H1 (cell line): Measurements from ENCODE around the gene RNASEH2C. TPM values are rescaled to one million over a fixed set of nuclear protein-coding genes. Genes with fewer than 3 reads are reported as not detected.
A peak's percentile ranks its signal among the peaks of the same experiment; 100 is the strongest.

Experiments
- CTCF ChIA-PET: fragments of 300-600 bp; sonication (Branson Sonifier 250); formaldehyde crosslinking; loops from one replicate; lab custom pipeline; 2021; ENCODE audit not compliant: partially characterized antibody; lab: Charles Lee
- POLR2A ChIA-PET: fragments of 300-600 bp; sonication (Branson Sonifier 250); formaldehyde crosslinking; loops from one replicate; lab custom pipeline; 2021; ENCODE audit warnings: inconsistent platforms; ENCODE audit not compliant: partially characterized antibody; lab: Charles Lee
- DNase-seq, 2 experiments: peaks; one replicate each; pipeline versions ENCODE4 v3.0.0 to v3.0.0-alpha.2; 2010 to 2022; ENCODE audit warnings: low spot score in 2 of 2, low read depth in 1 of 2, mixed read lengths in 1 of 2
- FAIRE-seq: peaks from 2 replicates; lab custom pipeline; 2011; peaks lifted over from hg19 to GRCh38; lab: Jason Lieb, UNC
- H2AFZ ChIP-seq: 2 replicates; pipeline ENCODE4 v1.8.1; 2012; ENCODE audit warnings: low read length, inconsistent platforms
- H2AK5ac ChIP-seq: 2 replicates; pipeline ENCODE4 v1.6.1; 2013; ENCODE audit warnings: low read depth, low read length
- H2BK120ac ChIP-seq: replicated peaks from 2 replicates; pipeline ENCODE3; 2013; ENCODE audit warnings: low read depth, low read length, inconsistent platforms
- H2BK12ac ChIP-seq: 2 replicates; pipeline ENCODE4 v1.6.1; 2013; ENCODE audit warnings: low read depth, low read length
- H2BK15ac ChIP-seq: 2 replicates; pipeline ENCODE4 v1.6.1; 2013; ENCODE audit warnings: low read length
- H2BK20ac ChIP-seq: 2 replicates; pipeline ENCODE4 v1.6.1; 2013; ENCODE audit warnings: low read length
- H2BK5ac ChIP-seq: 2 replicates; pipeline ENCODE4 v1.6.1; 2013; ENCODE audit warnings: low read depth, low read length
- H3K14ac ChIP-seq: 2 replicates; pipeline ENCODE4 v1.6.1; 2013; ENCODE audit warnings: inconsistent platforms; ENCODE audit not compliant: insufficient read length
- H3K18ac ChIP-seq: 2 replicates; pipeline ENCODE4 v1.6.1; 2013; ENCODE audit warnings: low read length; ENCODE audit errors: extremely low read depth
- H3K23ac ChIP-seq: 2 replicates; pipeline ENCODE4 v1.6.1; 2013; ENCODE audit warnings: inconsistent platforms; ENCODE audit not compliant: insufficient read length
- H3K23me2 ChIP-seq: 2 replicates; pipeline ENCODE4 v1.6.1; 2013; ENCODE audit warnings: low read depth, low read length
- H3K27ac ChIP-seq: 2 replicates; pipeline ENCODE4 v1.6.1; 2011; ENCODE audit warnings: low read depth, low read length, inconsistent platforms
- H3K27me3 ChIP-seq, 4 experiments: replicated peaks in 1 of 4; 1 replicate in 1 of 4; 2 replicates in 3 of 4; pipeline versions ENCODE4 v1.6.1 to v1.8.1; 2011 to 2013; ENCODE audit warnings: low read length in 3 of 4, mild to moderate bottlenecking in 3 of 4, inconsistent platforms in 2 of 4, mixed read lengths in 2 of 4, moderate library complexity in 1 of 4; ENCODE audit not compliant: control insufficient read depth in 3 of 4, insufficient read depth in 3 of 4; ENCODE audit errors: extremely low read depth in 1 of 4
- H3K36me3 ChIP-seq, 4 experiments: 2 replicates each; pipeline versions ENCODE4 v1.6.1 to v1.8.1; 2011 to 2013; ENCODE audit warnings: mild to moderate bottlenecking in 4 of 4, low read length in 3 of 4, moderate library complexity in 2 of 4, control low read depth in 1 of 4, inconsistent platforms in 1 of 4; ENCODE audit not compliant: insufficient read depth in 4 of 4, control insufficient read depth in 2 of 4
- H3K4ac ChIP-seq: replicated peaks from 2 replicates; pipeline ENCODE3; 2013; ENCODE audit warnings: low read length, low read depth, mixed read lengths, inconsistent platforms; ENCODE audit not compliant: insufficient read length
- H3K4me1 ChIP-seq, 4 experiments: replicated peaks in 1 of 4; 1 replicate in 1 of 4; 2 replicates in 3 of 4; pipeline versions ENCODE4 v1.6.1 to v1.8.1; 2011 to 2013; ENCODE audit warnings: low read length in 3 of 4, inconsistent platforms in 2 of 4, mixed read lengths in 1 of 4; ENCODE audit not compliant: insufficient read depth in 4 of 4, control insufficient read depth in 3 of 4
- H3K4me2 ChIP-seq, 2 experiments: 2 replicates each; pipeline versions ENCODE4 v1.6.1 to v1.8.1; 2011 to 2013; ENCODE audit warnings: low read depth in 2 of 2, low read length in 2 of 2, control low read depth in 1 of 2, inconsistent platforms in 1 of 2, mild to moderate bottlenecking in 1 of 2; ENCODE audit not compliant: insufficient read depth in 1 of 2
- H3K4me3 ChIP-seq, 4 experiments: fragments of 200-600, 300-600 bp in 1 of 4; sonication (generic), shearing (Covaris generic), sonication (Bioruptor Twin) in 1 of 4; 2 replicates each; pipeline versions ENCODE4 v1.5.1 to v1.8.1; 2011 to 2016; ENCODE audit warnings: low read length in 4 of 4, low read depth in 3 of 4, control low read depth in 2 of 4, inconsistent platforms in 2 of 4, mild to moderate bottlenecking in 2 of 4, mixed read lengths in 1 of 4, moderate library complexity in 1 of 4; ENCODE audit not compliant: insufficient read depth in 2 of 4; ENCODE audit errors: extremely low read depth in 1 of 4
- H3K56ac ChIP-seq: replicated peaks from 2 replicates; pipeline ENCODE3; 2013; ENCODE audit warnings: low read depth, mild to moderate bottlenecking, mixed read lengths, low read length, inconsistent platforms; ENCODE audit not compliant: insufficient read length
- H3K79me1 ChIP-seq: 2 replicates; pipeline ENCODE4 v1.6.1; 2013; ENCODE audit warnings: low read depth, low read length, control low read depth
- H3K79me2 ChIP-seq, 2 experiments: 2 replicates each; pipeline versions ENCODE4 v1.6.1 to v1.8.1; 2012 to 2013; ENCODE audit warnings: low read length in 2 of 2, mild to moderate bottlenecking in 2 of 2, inconsistent platforms in 1 of 2; ENCODE audit not compliant: insufficient read depth in 2 of 2, control insufficient read depth in 1 of 2
- H3K9ac ChIP-seq, 4 experiments: replicated peaks in 1 of 4; 1 replicate in 1 of 4; 2 replicates in 3 of 4; pipeline versions ENCODE4 v1.6.1 to v1.8.1; 2011 to 2013; ENCODE audit warnings: low read depth in 3 of 4, low read length in 3 of 4, control low read depth in 2 of 4, mild to moderate bottlenecking in 2 of 4, moderate library complexity in 2 of 4, inconsistent platforms in 1 of 4; ENCODE audit errors: extremely low read depth in 1 of 4
- H3K9me3 ChIP-seq, 2 experiments: 2 replicates each; pipeline versions ENCODE4 v1.6.1 to v1.8.1; 2012 to 2013; ENCODE audit warnings: mild to moderate bottlenecking in 2 of 2, moderate library complexity in 2 of 2, control low read depth in 1 of 2, inconsistent platforms in 1 of 2, low read depth in 1 of 2, low read length in 1 of 2, mixed read lengths in 1 of 2; ENCODE audit not compliant: insufficient read depth in 2 of 2
- H4K20me1 ChIP-seq, 2 experiments: replicated peaks in 1 of 2; 2 replicates each; pipeline versions ENCODE3 to v1.8.1; 2011 to 2013; ENCODE audit warnings: inconsistent platforms in 2 of 2, low read length in 2 of 2, mild to moderate bottlenecking in 1 of 2; ENCODE audit not compliant: insufficient read depth in 2 of 2, control insufficient read depth in 1 of 2
- H4K5ac ChIP-seq: 2 replicates; pipeline ENCODE4 v1.6.1; 2013; ENCODE audit warnings: low read length, low read depth, mixed read lengths, inconsistent platforms; ENCODE audit not compliant: insufficient read length
- H4K8ac ChIP-seq: 2 replicates; pipeline ENCODE4 v1.8.0; 2013; ENCODE audit warnings: mild to moderate bottlenecking, moderate library complexity, low read length, inconsistent platforms; ENCODE audit not compliant: insufficient read depth; ENCODE audit errors: extremely low read depth
- H4K91ac ChIP-seq: replicated peaks from 2 replicates; pipeline ENCODE3; 2013; ENCODE audit warnings: low read length, mixed read lengths, inconsistent platforms; ENCODE audit not compliant: insufficient read length
- HDAC6 ChIP-seq: IDR thresholded peaks from one replicate; pipeline ENCODE4 v1.7.1; 2012; ENCODE audit warnings: low read depth, mild to moderate bottlenecking, inconsistent platforms, low read length, moderate library complexity
- POLR2A ChIP-seq, 2 experiments: IDR thresholded peaks; 1 replicate in 1 of 2; 2 replicates in 1 of 2; pipeline ENCODE4 v1.6.1; 2011; ENCODE audit warnings: low read depth in 2 of 2, low read length in 2 of 2, mild to moderate bottlenecking in 2 of 2; ENCODE audit errors: control extremely low read depth in 1 of 2
- TAF1 ChIP-seq: IDR thresholded peaks from 2 replicates; pipeline ENCODE4 v1.6.1; 2011; ENCODE audit warnings: mild to moderate bottlenecking, low read depth, low read length
- WGBS, 2 experiments: shearing (Covaris generic) in 1 of 2; methylation state at CpG; one replicate each; pipeline versions ENCODE4 v1.1.6 to v1.1.7; 2013 to 2015; ENCODE audit warnings: low lambda C conversion rate in 2 of 2, mixed read lengths in 2 of 2, inconsistent platforms in 1 of 2, low coverage in 1 of 2, missing lambda C conversion rate in 1 of 2; ENCODE audit not compliant: insufficient replicate concordance in 2 of 2, insufficient coverage in 1 of 2, insufficient read length in 1 of 2; ENCODE audit errors: extremely low coverage in 1 of 2, missing lambda C conversion rate in 1 of 2; 5-methylcytosine and 5-hydroxymethylcytosine counted together
- polyA plus RNA-seq, 7 experiments: library from polyadenylated mRNA; depleted of rRNA in 3 of 7; stranded (reverse) in 5 of 7; unstranded in 2 of 7; fragments of >200 nt in 5 of 7; fragments of 200-250 nt in 2 of 7; gene quantifications; 1 replicate in 5 of 7; 2 replicates in 1 of 7; 4 replicates in 1 of 7; pipeline versions ENCODE4 v1.2.1 to v1.2.3, GENCODE V29; 2011 to 2013; ENCODE audit warnings: missing spikeins in 2 of 7, mixed read lengths in 2 of 7
- total RNA-seq: library from RNA; stranded (reverse); fragmentation: NEBNext Ultra II Directional; extraction: Animal tissue kit (Norgen Biotek cat#: 25700); gene quantifications from 2 replicates; pipeline ENCODE4 v1.2.1, GENCODE V29; 2021

Gene RNASEH2C
- total and polyA plus RNA-seq, 2 of the 8 experiments (the other 6 are each of a cell fraction or from before 2014, with no cell fraction given): 40.2 to 60.3 TPM

DNA sequence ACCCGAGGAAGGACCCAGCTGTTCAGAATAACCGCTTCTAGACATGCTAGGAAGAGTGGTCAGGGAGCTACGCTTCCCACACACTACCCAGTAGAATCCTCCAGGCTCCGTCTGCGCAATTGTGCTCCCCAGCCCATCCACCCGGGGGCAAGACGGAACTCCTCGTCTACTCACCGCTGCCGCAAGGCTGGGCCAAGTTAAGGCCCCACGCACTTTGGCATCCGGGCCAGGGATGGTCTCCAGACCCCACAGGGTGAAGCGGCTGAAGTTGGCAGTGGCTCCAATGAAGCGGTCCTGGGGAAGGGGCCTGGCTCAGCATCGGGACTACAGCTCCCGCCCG, 757 bp downstream of the RNASEH2C start:
- no peak overlapping the region for H3K4ac ChIP-seq
- peak overlapping the region; percentile 83 to 91 (median 85) for H3K4me3 ChIP-seq
- no peaks in the 10 kb centered on the region for H3K27me3 ChIP-seq
- H3K9ac ChIP-seq: peak overlapping the region in 3 of 4 experiments; percentile 75 to 92 (median 90); a peak in 6 of 7 replicates
- H2BK5ac ChIP-seq: peak overlapping the region; percentile 96; the same call in 1 of the 2 replicates
- H3K56ac ChIP-seq: no peak overlapping the region
- no peak overlapping the region for H3K18ac ChIP-seq
- 0 out of 4 replicates have a peak, but pooled peaks cover 0 to 4% of the 10 kb centered on the region in 2 experiments for H3K79me2 ChIP-seq
- ChIA-PET CTCF (interaction anchor here (0.7 to 2.7 kb wide), 19 partner anchors 8 to 333 kb away, joined by 3 to 18 read pairs (median 5); partner anchors contain the start of genes AP5B1, FIBP, KAT5 and MUS81), POLR2A (interaction anchor here (0.8 to 3.7 kb wide), 29 partner anchors 8 to 326 kb away, joined by 3 to 23 read pairs (median 3); partner anchors contain the start of genes BANF1, CFL1, EIF1AD and KAT5)
- no peak for FAIRE-seq
- no peak overlapping the region for H3K23ac ChIP-seq
- H2AFZ ChIP-seq: no peak overlapping the region
- H2AK5ac ChIP-seq: no peak overlapping the region
- H4K91ac ChIP-seq: no peak overlapping the region
- H3K27ac ChIP-seq: no peak overlapping the region
- peaks cover 0 to 15% of the 10 kb centered on the region in 2 experiments for H4K20me1 ChIP-seq
- DNase-seq: no peak
- H2BK12ac ChIP-seq: 0 out of 2 replicates have a peak overlapping the region, but pooled peaks have one; percentile 39
- 18% methylated on average over 12 of the region's 17 CpGs; no CpG with 5 or more reads in 1 of the 2 experiments for WGBS, 2 experiments
- peaks cover 14 to 36% (median 33%) of the 10 kb centered on the region in 4 experiments for H3K36me3 ChIP-seq
- no peak overlapping the region for H3K14ac ChIP-seq
- TF ChIP-seq HDAC6: no peak
- 0 out of 2 replicates have a peak, but pooled peaks have one; percentile 3 for TF ChIP-seq TAF1
- TF ChIP-seq POLR2A (IDR thresholded peaks at IDR 0.05; ENCODE audit: control extremely low read depth in 1 of 2, low read depth in 2 of 2, low read length in 2 of 2): peak in 1 of 2 experiments; percentile 55; a peak in 2 of 3 replicates
- H2BK20ac ChIP-seq: no peak overlapping the region
- H3K4me1 ChIP-seq: peaks cover 0 to 6% (median 3%) of the 10 kb centered on the region in 4 experiments; a peak in 2 of 7 replicates
- H3K23me2 ChIP-seq: peaks cover 8% of the 10 kb centered on the region; the same call in 1 of the 2 replicates
- no peak overlapping the region for H2BK15ac ChIP-seq
- H3K4me2 ChIP-seq: peak overlapping the region; percentile 83 to 85
- no peak overlapping the region for H2BK120ac ChIP-seq
- no peak overlapping the region; the same call in 1 of the 2 replicates for H4K8ac ChIP-seq
- no peak overlapping the region for H4K5ac ChIP-seq
- H3K79me1 ChIP-seq: peaks cover 2% of the 10 kb centered on the region
- H3K9me3 ChIP-seq: no peaks in the 10 kb centered on the region
